Gastrocnemius medialis (tissue), 4 donors: Measurements from ENCODE around the gene SMYD3. TPM values are rescaled to one million over a fixed set of nuclear protein-coding genes. Genes with fewer than 3 reads are reported as not detected.

Experiments
- ATAC-seq, 2 donors: fragments of 150-250 bp; one replicate each; pipeline ENCODE4 v1.9.1; 2016
- DNase-seq, 2 donors: peaks; one replicate each; pipeline ENCODE4 v3.0.0-alpha.2; 2019
- H3K27ac ChIP-seq, 4 donors: fragments of 200-600 bp; sonication (generic); 1 replicate in 1 of 4; 2 replicates in 3 of 4; pipeline ENCODE4 v1.5.1; 2016 to 2018; ENCODE audit warnings: mild to moderate bottlenecking in 2 of 4, moderate library complexity in 1 of 4
- H3K27me3 ChIP-seq, 3 donors: fragments of 200-600 bp; sonication (generic) in 2 of 3; 1 replicate in 1 of 3; 2 replicates in 2 of 3; pipeline versions ENCODE4 v1.5.1 to v1.6.0; 2016 to 2019; ENCODE audit warnings: mild to moderate bottlenecking in 1 of 3, moderate library complexity in 1 of 3
- H3K36me3 ChIP-seq, 2 donors: fragments of 200-600 bp; sonication (generic) in 1 of 2; one replicate each; pipeline ENCODE4 v1.5.1; 2017 to 2018
- H3K4me1 ChIP-seq, 2 donors: fragments of 200-600 bp; sonication (generic) in 1 of 2; one replicate each; pipeline ENCODE4 v1.5.1; 2016 to 2017; ENCODE audit warnings: mild to moderate bottlenecking in 2 of 2
- H3K4me3 ChIP-seq, 4 donors: fragments of 200-600 bp; sonication (generic) in 3 of 4; 1 replicate in 1 of 4; 2 replicates in 3 of 4; pipeline ENCODE4 v1.5.1; 2016 to 2019; ENCODE audit warnings: mild to moderate bottlenecking in 2 of 4
- H3K9me3 ChIP-seq, 3 donors: fragments of 200-600 bp; sonication (generic) in 2 of 3; 1 replicate in 1 of 3; 2 replicates in 2 of 3; pipeline ENCODE4 v1.5.1; 2016 to 2019
- CTCF ChIP-seq, 5 experiments: fragments of 450-650 bp in 3 of 5; fragments of 200-600 bp in 2 of 5; sonication (generic) in 2 of 5; IDR thresholded peaks in 4 of 5; conservative IDR thresholded peaks in 1 of 5; 1 replicate in 4 of 5; 2 replicates in 1 of 5; pipeline ENCODE4 v1.5.1; 2016 to 2019; ENCODE audit warnings: antibody characterized with exemption in 5 of 5, mild to moderate bottlenecking in 3 of 5, moderate library complexity in 3 of 5
- POLR2A ChIP-seq, 2 donors: fragments of 450-650 bp; IDR thresholded peaks; one replicate each; pipeline ENCODE4 v1.6.1; 2017; ENCODE audit warnings: antibody characterized with exemption in 2 of 2, mild to moderate bottlenecking in 2 of 2, moderate library complexity in 2 of 2
- in situ Hi-C, 4 donors: fragments of 200-750 bp; cut with MboI; loops; one replicate each; pipeline versions ENCODE4 v1.15.0 to v1.8.0; 2017; ENCODE audit warnings: low sequenced_read_pairs in 4 of 4
- intact Hi-C: fragments of 100-400 bp; cut with DNase I; formaldehyde crosslinking; loops from one replicate; pipeline ENCODE4 v1.15.1; 2023; ENCODE audit warnings: low total_unique reads
- total RNA-seq, 4 donors: library from RNA; depleted of rRNA; stranded (reverse); fragments of >200 nt; gene quantifications; one replicate each; pipeline versions ENCODE4 v1.1.0 to v1.2.3, GENCODE V29; 2016

Gene SMYD3
- total RNA-seq, 4 donors from 2014 or later: 4.4 to 10.3 (median 6.3) TPM

- no peaks in the 10 kb centered on the region for H3K4me1 ChIP-seq
- no peaks in the 10 kb centered on the region for H3K36me3 ChIP-seq
- no peaks in the 10 kb centered on the region for H3K9me3 ChIP-seq
- no peak overlapping the region for H3K4me3 ChIP-seq
- intact Hi-C loops (no loop called here), in situ Hi-C loops (no loop called here)
- H3K27me3 ChIP-seq: no peaks in the 10 kb centered on the region
- H3K27ac ChIP-seq: no peak overlapping the region
- ATAC-seq: no peak
- no peak for TF ChIP-seq CTCF (IDR thresholded peaks at IDR 0.05 in 4 of 5, conservative IDR thresholded peaks at IDR 0.05 in 1 of 5)
- no peak for TF ChIP-seq POLR2A (IDR thresholded peaks at IDR 0.05)
- no peak for DNase-seq
Observed at GRCh38 chr1:246420300-246420699, 86.8 kb downstream of the SMYD3 start.

- in situ Hi-C loops: no loop called here
- no peak for DNase-seq
- H3K4me1 ChIP-seq: no peaks in the 10 kb centered on the region
Observed at GRCh38 chr1:246418565-246419312, 88.3 kb downstream of the SMYD3 start.

GRCh38 chr1:246417813-246418564, 89.1 kb downstream of the SMYD3 start:
- no peak for TF ChIP-seq POLR2A (IDR thresholded peaks at IDR 0.05)
- TF ChIP-seq CTCF (IDR thresholded peaks at IDR 0.05 in 4 of 5, conservative IDR thresholded peaks at IDR 0.05 in 1 of 5): no peak
- ATAC-seq (no peak), DNase-seq (no peak)
- no peak overlapping the region for H3K4me3 ChIP-seq
- no peaks in the 10 kb centered on the region for H3K9me3 ChIP-seq
- intact Hi-C loops: no loop called here
- H3K4me1 ChIP-seq: no peaks in the 10 kb centered on the region
- H3K27ac ChIP-seq: no peak overlapping the region
- H3K36me3 ChIP-seq: no peaks in the 10 kb centered on the region
- in situ Hi-C loops: no loop called here
- H3K27me3 ChIP-seq: no peaks in the 10 kb centered on the region

More at GRCh38 chr1:246418565-246419312, 88.3 kb downstream of the SMYD3 start:
- H3K9me3 ChIP-seq: no peaks in the 10 kb centered on the region
- no peak for ATAC-seq
- intact Hi-C loops: no loop called here
- no peaks in the 10 kb centered on the region for H3K36me3 ChIP-seq
- no peaks in the 10 kb centered on the region for H3K27me3 ChIP-seq
- no peak overlapping the region for H3K27ac ChIP-seq
- TF ChIP-seq CTCF (IDR thresholded peaks at IDR 0.05 in 4 of 5, conservative IDR thresholded peaks at IDR 0.05 in 1 of 5) (no peak), POLR2A (IDR thresholded peaks at IDR 0.05) (no peak)
- no peak overlapping the region for H3K4me3 ChIP-seq

DNA sequence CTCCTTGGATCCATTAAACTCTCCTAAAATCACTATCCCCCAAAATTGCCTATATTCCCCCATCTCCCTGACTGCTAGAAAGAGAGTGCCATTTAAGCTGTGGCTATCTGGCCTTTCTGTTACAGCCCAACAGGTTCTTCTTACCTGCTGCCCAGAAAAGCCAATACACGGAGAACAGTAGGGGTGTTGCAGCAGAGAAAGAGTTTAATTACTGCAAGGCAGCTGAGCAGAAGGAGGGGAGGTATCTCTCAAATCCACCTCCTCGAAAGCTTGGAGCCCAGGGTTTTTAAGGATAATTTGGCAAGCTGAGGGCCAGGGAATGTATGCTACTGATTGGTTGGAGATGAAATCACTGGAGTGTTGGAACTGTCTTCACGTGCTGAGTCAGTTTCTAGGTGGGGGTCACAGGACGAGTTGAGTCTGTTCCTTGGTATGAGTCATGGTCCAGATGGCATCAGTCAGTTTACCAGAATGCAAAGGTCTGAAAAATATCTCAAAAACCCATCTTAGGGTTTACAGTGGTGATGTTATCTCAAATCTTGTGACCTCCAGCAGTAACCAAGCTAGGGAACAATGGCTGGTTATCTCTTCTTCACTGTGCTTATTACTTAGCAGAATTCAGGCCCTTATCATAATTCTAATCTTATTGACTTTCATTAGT, 89.8 kb downstream of the SMYD3 start:
- in situ Hi-C loops: no loop called here
- TF ChIP-seq CTCF (IDR thresholded peaks at IDR 0.05 in 4 of 5, conservative IDR thresholded peaks at IDR 0.05 in 1 of 5) (no peak), POLR2A (IDR thresholded peaks at IDR 0.05) (no peak)
- Histone ChIP-seq H3K27me3 (no peaks in the 10 kb centered on the region), H3K4me1 (no peaks in the 10 kb centered on the region), H3K4me3 (no peak overlapping the region), H3K36me3 (no peaks in the 10 kb centered on the region), H3K27ac (no peak overlapping the region), H3K9me3 (no peaks in the 10 kb centered on the region)
- intact Hi-C loops: no loop called here
- DNase-seq (no peak), ATAC-seq (no peak)
